ENCODE measurements around the gene EFNA3. TPM values are rescaled to one million over a fixed set of nuclear protein-coding genes. Genes with fewer than 3 reads are reported as not detected.

EFNA3 gene
- total RNA-seq, 1 experiment from 2014 or later, result 20.4 TPM

DNA sequence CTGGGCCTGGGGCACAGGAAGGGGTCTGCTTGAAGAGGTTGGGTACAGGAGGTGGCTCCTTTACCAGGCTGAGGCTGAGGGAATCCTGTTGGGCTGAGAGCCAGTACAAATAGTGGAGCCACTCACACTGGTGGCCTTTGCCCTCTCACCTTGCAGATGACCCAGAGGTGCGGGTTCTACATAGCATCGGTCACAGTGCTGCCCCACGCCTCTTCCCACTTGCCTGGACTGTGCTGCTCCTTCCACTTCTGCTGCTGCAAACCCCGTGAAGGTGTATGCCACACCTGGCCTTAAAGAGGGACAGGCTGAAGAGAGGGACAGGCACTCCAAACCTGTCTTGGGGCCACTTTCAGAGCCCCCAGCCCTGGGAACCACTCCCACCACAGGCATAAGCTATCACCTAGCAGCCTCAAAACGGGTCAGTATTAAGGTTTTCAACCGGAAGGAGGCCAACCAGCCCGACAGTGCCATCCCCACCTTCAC is 55.2 kb downstream of the EFNA3 start (continued):
- no peak for TF ChIP-seq EZH2phosphoT487 (IDR thresholded peaks at IDR 0.05; ENCODE audit: borderline replicate concordance)
- no peak for TF ChIP-seq TCF7L2 (IDR thresholded peaks at IDR 0.05; ENCODE audit: borderline replicate concordance, extremely low read depth, insufficient read depth, insufficient read length)

DNA sequence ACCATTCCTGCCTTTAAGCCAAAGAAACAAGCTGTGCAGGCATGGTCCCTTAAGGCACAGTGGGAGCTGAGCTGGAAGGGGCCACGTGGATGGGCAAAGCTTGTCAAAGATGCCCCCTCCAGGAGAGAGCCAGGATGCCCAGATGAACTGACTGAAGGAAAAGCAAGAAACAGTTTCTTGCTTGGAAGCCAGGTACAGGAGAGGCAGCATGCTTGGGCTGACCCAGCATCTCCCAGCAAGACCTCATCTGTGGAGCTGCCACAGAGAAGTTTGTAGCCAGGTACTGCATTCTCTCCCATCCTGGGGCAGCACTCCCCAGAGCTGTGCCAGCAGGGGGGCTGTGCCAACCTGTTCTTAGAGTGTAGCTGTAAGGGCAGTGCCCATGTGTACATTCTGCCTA is 55.7 kb downstream of the EFNA3 start:
- ChIA-PET POLR2A (interaction anchor here (1.0 to 1.1 kb wide), 2 partner anchors 9 to 59 kb away, joined by 3 to 4 read pairs; no protein-coding TSS in a partner anchor), RAD21 (ENCODE audit: low non-redundant PET in 1 of 2, low total read pairs in 2 of 2, uncharacterized antibody in 2 of 2, unreplicated experiment in 2 of 2) (interaction anchor here in 1 of 2 experiments (1.3 kb wide), 1 partner anchor 33 kb away, joined by 5 read pairs; no protein-coding TSS in a partner anchor), CTCF (interaction anchor here (1.6 to 2.2 kb wide), 3 partner anchors 33 to 50 kb away, joined by 5 to 10 read pairs (median 6); partner anchors contain the start of gene KRTCAP2)
- Histone ChIP-seq H3K79me2 (ENCODE audit: insufficient read depth, low read length) (peaks cover 56% of the 10 kb centered on the region), H3K27me3 (ENCODE audit: insufficient read depth, low read length) (no peaks in the 10 kb centered on the region), H3K9me3 (ENCODE audit: control insufficient read depth in 1 of 2, insufficient read depth in 1 of 2, low read depth in 1 of 2, low read length in 2 of 2) (no peaks in the 10 kb centered on the region), H3K4me2 (ENCODE audit: low read length) (peak overlapping the region; percentile 89), H3K9ac (ENCODE audit: low read length) (peak overlapping the region; percentile 97), H3K9me2 (ENCODE audit: insufficient read depth) (no peaks in the 10 kb centered on the region), H3K4me3 (replicated peaks in 1 of 2; ENCODE audit: low read depth in 1 of 2, low read length in 2 of 2) (peak overlapping the region; percentile 77 to 88), H3K27ac (ENCODE audit: low read depth, low read length) (peak overlapping the region; percentile 95), H3K36me3 (ENCODE audit: control insufficient read depth in 1 of 2, insufficient read depth in 2 of 2, low read length in 2 of 2) (peaks cover 15 to 33% of the 10 kb centered on the region in 2 experiments; a peak in 3 of 4 replicates), H3K4me1 (ENCODE audit: control insufficient read depth in 1 of 2, insufficient read depth in 2 of 2, low read length in 2 of 2) (peaks cover 42 to 76% of the 10 kb centered on the region in 2 experiments), H2AFZ (ENCODE audit: low read depth, low read length, poor library complexity, severe bottlenecking) (no peak overlapping the region), H4K20me1 (ENCODE audit: insufficient read depth) (no peaks in the 10 kb centered on the region)
- DNase-seq (ENCODE audit: low read depth, low spot score), result no peak
- no peak for ATAC-seq
- intact Hi-C loops (cut with micrococcal nuclease), result loop anchor here (2.0 kb wide), 2 partner anchors 32 to 44 kb away; no protein-coding TSS in a partner anchor
- TF ChIP-seq, protein P1, sequence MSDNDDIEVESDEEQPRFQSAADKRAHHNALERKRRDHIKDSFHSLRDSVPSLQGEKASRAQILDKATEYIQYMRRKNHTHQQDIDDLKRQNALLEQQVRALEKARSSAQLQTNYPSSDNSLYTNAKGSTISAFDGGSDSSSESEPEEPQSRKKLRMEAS (IDR thresholded peaks at IDR 0.05), result no peak
- TF ChIP-seq ZFX (IDR thresholded peaks at IDR 0.05), result no peak
- no peak for TF ChIP-seq SIN3A (IDR thresholded peaks at IDR 0.05; ENCODE audit: low read depth)
- TF ChIP-seq EGR1 (IDR thresholded peaks at IDR 0.05; ENCODE audit: low read depth), result no peak
- TF ChIP-seq, protein P2, sequence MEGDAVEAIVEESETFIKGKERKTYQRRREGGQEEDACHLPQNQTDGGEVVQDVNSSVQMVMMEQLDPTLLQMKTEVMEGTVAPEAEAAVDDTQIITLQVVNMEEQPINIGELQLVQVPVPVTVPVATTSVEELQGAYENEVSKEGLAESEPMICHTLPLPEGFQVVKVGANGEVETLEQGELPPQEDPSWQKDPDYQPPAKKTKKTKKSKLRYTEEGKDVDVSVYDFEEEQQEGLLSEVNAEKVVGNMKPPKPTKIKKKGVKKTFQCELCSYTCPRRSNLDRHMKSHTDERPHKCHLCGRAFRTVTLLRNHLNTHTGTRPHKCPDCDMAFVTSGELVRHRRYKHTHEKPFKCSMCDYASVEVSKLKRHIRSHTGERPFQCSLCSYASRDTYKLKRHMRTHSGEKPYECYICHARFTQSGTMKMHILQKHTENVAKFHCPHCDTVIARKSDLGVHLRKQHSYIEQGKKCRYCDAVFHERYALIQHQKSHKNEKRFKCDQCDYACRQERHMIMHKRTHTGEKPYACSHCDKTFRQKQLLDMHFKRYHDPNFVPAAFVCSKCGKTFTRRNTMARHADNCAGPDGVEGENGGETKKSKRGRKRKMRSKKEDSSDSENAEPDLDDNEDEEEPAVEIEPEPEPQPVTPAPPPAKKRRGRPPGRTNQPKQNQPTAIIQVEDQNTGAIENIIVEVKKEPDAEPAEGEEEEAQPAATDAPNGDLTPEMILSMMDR (IDR thresholded peaks at IDR 0.05 in 2 of 3, conservative IDR thresholded peaks at IDR 0.05 in 1 of 3; ENCODE audit: borderline replicate concordance in 1 of 3, insufficient read depth in 1 of 3, low read depth in 2 of 3, low read length in 2 of 3), result no peak
- TF ChIP-seq EZH2phosphoT487 (IDR thresholded peaks at IDR 0.05; ENCODE audit: borderline replicate concordance), result no peak
- no peak for TF ChIP-seq SP1 (IDR thresholded peaks at IDR 0.05; ENCODE audit: low read depth)
- TF ChIP-seq CBX3 (IDR thresholded peaks at IDR 0.05; ENCODE audit: low read depth), result no peak
- TF ChIP-seq JUND (IDR thresholded peaks at IDR 0.05), result no peak
- TF ChIP-seq, protein P3, sequence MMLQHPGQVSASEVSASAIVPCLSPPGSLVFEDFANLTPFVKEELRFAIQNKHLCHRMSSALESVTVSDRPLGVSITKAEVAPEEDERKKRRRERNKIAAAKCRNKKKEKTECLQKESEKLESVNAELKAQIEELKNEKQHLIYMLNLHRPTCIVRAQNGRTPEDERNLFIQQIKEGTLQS (IDR thresholded peaks at IDR 0.05), result no peak
- TF ChIP-seq RAD21 (IDR thresholded peaks at IDR 0.05; ENCODE audit: low read depth), result no peak
- no peak for TF ChIP-seq CEBPB (IDR thresholded peaks at IDR 0.05; ENCODE audit: low read depth)
- TF ChIP-seq ELF1 (IDR thresholded peaks at IDR 0.05; ENCODE audit: borderline replicate concordance, low read depth), result no peak
- TF ChIP-seq, protein P4, sequence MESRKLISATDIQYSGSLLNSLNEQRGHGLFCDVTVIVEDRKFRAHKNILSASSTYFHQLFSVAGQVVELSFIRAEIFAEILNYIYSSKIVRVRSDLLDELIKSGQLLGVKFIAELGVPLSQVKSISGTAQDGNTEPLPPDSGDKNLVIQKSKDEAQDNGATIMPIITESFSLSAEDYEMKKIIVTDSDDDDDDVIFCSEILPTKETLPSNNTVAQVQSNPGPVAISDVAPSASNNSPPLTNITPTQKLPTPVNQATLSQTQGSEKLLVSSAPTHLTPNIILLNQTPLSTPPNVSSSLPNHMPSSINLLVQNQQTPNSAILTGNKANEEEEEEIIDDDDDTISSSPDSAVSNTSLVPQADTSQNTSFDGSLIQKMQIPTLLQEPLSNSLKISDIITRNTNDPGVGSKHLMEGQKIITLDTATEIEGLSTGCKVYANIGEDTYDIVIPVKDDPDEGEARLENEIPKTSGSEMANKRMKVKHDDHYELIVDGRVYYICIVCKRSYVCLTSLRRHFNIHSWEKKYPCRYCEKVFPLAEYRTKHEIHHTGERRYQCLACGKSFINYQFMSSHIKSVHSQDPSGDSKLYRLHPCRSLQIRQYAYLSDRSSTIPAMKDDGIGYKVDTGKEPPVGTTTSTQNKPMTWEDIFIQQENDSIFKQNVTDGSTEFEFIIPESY (IDR thresholded peaks at IDR 0.05; ENCODE audit: extremely low read depth, insufficient replicate concordance, low read length), result no peak
- TF ChIP-seq TCF7L2 (IDR thresholded peaks at IDR 0.05; ENCODE audit: borderline replicate concordance, extremely low read depth, insufficient read depth, insufficient read length), result no peak
- no peak for TF ChIP-seq FOSL1 (IDR thresholded peaks at IDR 0.05; ENCODE audit: low read depth)
- no peak for TF ChIP-seq EZH2 (IDR thresholded peaks at IDR 0.05)
- no peak for TF ChIP-seq YY1 (IDR thresholded peaks at IDR 0.05; ENCODE audit: extremely low read depth, insufficient replicate concordance, low read depth, low read length)
- no peak for TF ChIP-seq POLR2AphosphoS5 (IDR thresholded peaks at IDR 0.05; ENCODE audit: low read depth, low read length)
- BruUV-seq (replicated peaks), result no TSS peak

Data from HCT116 (cell line).